ENCODE results near the gene RACGAP1.

- no peak for TF ChIP-seq CTCF (IDR thresholded peaks at IDR 0.05)
- no peak for TF ChIP-seq POLR2A (IDR thresholded peaks at IDR 0.05)
Measured at GRCh38 chr12:50069069-50069468, 43.8 kb upstream of the RACGAP1 start.

All from adrenal gland (tissue), 5 donors.